Activated naive CD4-positive, alpha-beta T cell treated with anti-CD3 and anti-CD28 coated beads, Interleukin-2, amount 50 U/mL, for 72 hours (primary cell): Measurements from ENCODE around the gene PRSS2. TPM values are rescaled to one million over a fixed set of nuclear protein-coding genes. Genes with fewer than 3 reads are reported as not detected.
"Not testable (repeated sequence)": the region's sequence is repeated elsewhere in the genome, so short reads cannot be mapped to it uniquely, and the experiment has no call there.

ENCODE experiments used
- ATAC-seq, 2 donors: fragments of 150-1000 bp; cut with Tn5 transposase; 2 replicates each; pipeline ENCODE4 v1.10.0; 2021; ENCODE audit warnings: mild to moderate bottlenecking in 2 of 2, moderate library complexity in 2 of 2
- DNase-seq, 2 donors: peaks; one replicate each; pipeline ENCODE4 v3.0.0; 2021 to 2022; ENCODE audit warnings: low spot score in 2 of 2
- H3K27ac Mint-ChIP-seq, 2 donors: one replicate each; pipeline ENCODE4 v1.8.0; 2022; ENCODE audit warnings: mild to moderate bottlenecking in 2 of 2, mixed read lengths in 2 of 2
- H3K36me3 Mint-ChIP-seq, 2 donors: one replicate each; pipeline ENCODE4 v1.8.0; 2022; ENCODE audit warnings: mixed read lengths in 2 of 2
- H3K9me3 Mint-ChIP-seq, 2 donors: one replicate each; pipeline ENCODE4 v1.8.0; 2022; ENCODE audit warnings: mixed read lengths in 2 of 2
- total RNA-seq, 2 donors: library from RNA; stranded (reverse); gene quantifications; one replicate each; pipeline ENCODE4 v1.2.3, GENCODE V29; 2022

PRSS2 gene
- total RNA-seq, 2 donors from 2014 or later: 0.82 TPM; not detected in 1

- H3K9me3 Mint-ChIP-seq, H3K36me3 Mint-ChIP-seq, H3K27ac Mint-ChIP-seq, DNase-seq, ATAC-seq: not testable (repeated sequence)
These were observed 4.8 kb downstream of the PRSS2 start for GRCh38 chr7:142775351-142776115.

- DNase-seq (no peak), ATAC-seq (no peak)
- H3K27ac Mint-ChIP-seq: no peak overlapping the region
- no peaks in the 10 kb centered on the region for H3K36me3 Mint-ChIP-seq
- H3K9me3 Mint-ChIP-seq: no peaks in the 10 kb centered on the region
These were observed 5.6 kb downstream of the PRSS2 start for GRCh38 chr7:142776206-142776844.

GRCh38 chr7:142776845-142777225 is 6.1 kb downstream of the PRSS2 start:
- not testable (repeated sequence) for H3K36me3 Mint-ChIP-seq, H3K9me3 Mint-ChIP-seq, H3K27ac Mint-ChIP-seq, DNase-seq, ATAC-seq

GRCh38 chr7:142777318-142777717 is 6.5 kb downstream of the PRSS2 start:
- DNase-seq (no peak), ATAC-seq (no peak)
- no peaks in the 10 kb centered on the region for H3K9me3 Mint-ChIP-seq
- H3K36me3 Mint-ChIP-seq: no peaks in the 10 kb centered on the region
- no peak overlapping the region for H3K27ac Mint-ChIP-seq

- peaks cover 0 to 11% of the 10 kb centered on the region in 2 donors for H3K36me3 Mint-ChIP-seq
- DNase-seq: peak in 1 of 2 donors; percentile 65
- H3K27ac Mint-ChIP-seq: peak overlapping the region; percentile 93
- ATAC-seq: peak; percentile 50 to 59
- no peaks in the 10 kb centered on the region for H3K9me3 Mint-ChIP-seq
These were observed 12.4 kb downstream of the PRSS2 start for GRCh38 chr7:142782922-142783900.

GRCh38 chr7:142784096-142784495 is 13.3 kb downstream of the PRSS2 start:
- Mint-ChIP-seq H3K9me3 (no peaks in the 10 kb centered on the region), H3K36me3 (peaks cover 8 to 20% of the 10 kb centered on the region in 2 donors), H3K27ac (peak overlapping the region; percentile 93 to 98)
- DNase-seq (no peak), ATAC-seq (no peak)

GRCh38 chr7:142784716-142785115 is 13.9 kb downstream of the PRSS2 start:
- no peaks in the 10 kb centered on the region for H3K9me3 Mint-ChIP-seq
- peak overlapping the region; percentile 93 to 98 for H3K27ac Mint-ChIP-seq
- H3K36me3 Mint-ChIP-seq: peaks cover 14 to 26% of the 10 kb centered on the region in 2 donors
- ATAC-seq (peak; percentile 6 to 31), DNase-seq (no peak)

- ATAC-seq (peak; percentile 86 to 89), DNase-seq (peak; percentile 55 to 78)
- peak overlapping the region; percentile 93 to 98 for H3K27ac Mint-ChIP-seq
- no peaks in the 10 kb centered on the region for H3K9me3 Mint-ChIP-seq
- H3K36me3 Mint-ChIP-seq: peaks cover 26 to 38% of the 10 kb centered on the region in 2 donors
These were observed 15.1 kb downstream of the PRSS2 start for GRCh38 chr7:142785841-142786250.

- peaks cover 34 to 50% of the 10 kb centered on the region in 2 donors for H3K36me3 Mint-ChIP-seq
- ATAC-seq: no peak
These were observed 16.4 kb downstream of the PRSS2 start for GRCh38 chr7:142787034-142787768.

GRCh38 chr7:142787783-142788182 is 17.0 kb downstream of the PRSS2 start:
- Mint-ChIP-seq H3K27ac (peak overlapping the region; percentile 98 to 100), H3K9me3 (no peaks in the 10 kb centered on the region), H3K36me3 (peaks cover 40 to 56% of the 10 kb centered on the region in 2 donors)
- DNase-seq (no peak), ATAC-seq (no peak)

More at GRCh38 chr7:142787034-142787768, 16.4 kb downstream of the PRSS2 start:
- DNase-seq: no peak
- Mint-ChIP-seq H3K27ac (peak overlapping the region; percentile 98 to 100), H3K9me3 (no peaks in the 10 kb centered on the region)

- Mint-ChIP-seq H3K27ac (peak overlapping the region; percentile 98 to 100), H3K36me3 (peaks cover 48 to 64% of the 10 kb centered on the region in 2 donors), H3K9me3 (no peaks in the 10 kb centered on the region)
- DNase-seq (no peak), ATAC-seq (no peak)
These were observed 17.8 kb downstream of the PRSS2 start for GRCh38 chr7:142788303-142789289.

- Mint-ChIP-seq H3K36me3 (peaks cover 55 to 73% of the 10 kb centered on the region in 2 donors), H3K27ac (peak overlapping the region; percentile 98 to 100), H3K9me3 (no peaks in the 10 kb centered on the region)
- ATAC-seq (no peak), DNase-seq (no peak)
These were observed 18.7 kb downstream of the PRSS2 start for GRCh38 chr7:142789441-142789840.

GRCh38 chr7:142790056-142790455 is 19.3 kb downstream of the PRSS2 start:
- ATAC-seq (no peak), DNase-seq (no peak)
- peaks cover 55 to 78% of the 10 kb centered on the region in 2 donors for H3K36me3 Mint-ChIP-seq
- H3K9me3 Mint-ChIP-seq: no peaks in the 10 kb centered on the region
- H3K27ac Mint-ChIP-seq: peak overlapping the region; percentile 98 to 100

GRCh38 chr7:142790555-142790954 is 19.8 kb downstream of the PRSS2 start:
- DNase-seq (no peak), ATAC-seq (no peak)
- Mint-ChIP-seq H3K27ac (peak overlapping the region; percentile 98 to 100), H3K36me3 (peaks cover 55 to 80% of the 10 kb centered on the region in 2 donors), H3K9me3 (no peaks in the 10 kb centered on the region)

- ATAC-seq (no peak), DNase-seq (no peak)
- peak overlapping the region; percentile 98 to 100 for H3K27ac Mint-ChIP-seq
- H3K9me3 Mint-ChIP-seq: no peaks in the 10 kb centered on the region
- peaks cover 62 to 89% of the 10 kb centered on the region in 2 donors for H3K36me3 Mint-ChIP-seq
These were observed 20.7 kb downstream of the PRSS2 start for GRCh38 chr7:142791502-142791901.
